HepG2 (cell line): ENCODE data around the gene MIPEP. TPM values are rescaled to one million over a fixed set of nuclear protein-coding genes. Genes with fewer than 3 reads are reported as not detected.

Source experiments
- ATAC-seq: fragments of 200-7000 bp; cut with Tn5 transposase; 3 replicates; pipeline ENCODE4 v1.9.1; 2020; ENCODE audit warnings: mild to moderate bottlenecking, moderate library complexity
- BruUV-seq: library from RNA; stranded (reverse); fragments of 400-500 nt; replicated peaks from 2 replicates; lab custom pipeline; 2021; lab: Mats Ljungman, UMichigan
- CTCF ChIA-PET: fragments of 300-600 bp; formaldehyde crosslinking; extraction: SDS; loops from one replicate; lab custom pipeline; 2021; ENCODE audit warnings: low total read pairs, inconsistent platforms, low intra/inter-chr PET ratio; lab: Yijun Ruan, JAX
- POLR2A ChIA-PET: fragments of 350-600 bp; sonication (Branson Sonifier 250); formaldehyde crosslinking; loops from one replicate; lab custom pipeline; 2020; ENCODE audit warnings: antibody characterized with exemption, inconsistent platforms; lab: Yijun Ruan, JAX
- DNase-seq: peaks from one replicate; pipeline ENCODE4 v3.0.0-alpha.2; 2015; ENCODE audit warnings: low spot score
- FAIRE-seq: peaks from 3 replicates; lab custom pipeline; 2011; peaks lifted over from hg19 to GRCh38; lab: Jason Lieb, UNC
- H2AFZ ChIP-seq: one replicate; pipeline ENCODE4 v1.6.1; 2011; ENCODE audit warnings: low read length, inconsistent platforms
- H3K27ac ChIP-seq: fragments of 300-600 bp; 3 replicates; pipeline ENCODE4 v1.8.0; 2011; ENCODE audit warnings: mixed run types, mild to moderate bottlenecking, mixed read lengths, low read length, inconsistent platforms; ENCODE audit not compliant: insufficient read depth; ENCODE audit errors: extremely low read length
- H3K27me3 ChIP-seq, 2 experiments: fragments of 200-600 bp in 1 of 2; 2 replicates in 1 of 2; 3 replicates in 1 of 2; pipeline versions ENCODE4 v1.6.0 to v1.8.0; 2011; ENCODE audit warnings: low read length in 2 of 2, mild to moderate bottlenecking in 2 of 2, moderate library complexity in 2 of 2, inconsistent platforms in 1 of 2; ENCODE audit not compliant: insufficient read depth in 2 of 2, control insufficient read depth in 1 of 2
- H3K36me3 ChIP-seq, 2 experiments: fragments of 200-600 bp in 1 of 2; replicated peaks in 1 of 2; 2 replicates in 1 of 2; 3 replicates in 1 of 2; pipeline versions ENCODE4 v1.5.1 to v1.8.0; 2011; ENCODE audit warnings: low read length in 2 of 2, inconsistent platforms in 1 of 2; ENCODE audit not compliant: insufficient read depth in 2 of 2, control insufficient read depth in 1 of 2
- H3K4me1 ChIP-seq: 2 replicates; pipeline ENCODE4 v1.5.1; 2012; ENCODE audit warnings: low read length, inconsistent platforms; ENCODE audit not compliant: insufficient read depth
- H3K4me2 ChIP-seq: 2 replicates; pipeline ENCODE4 v1.6.0; 2011; ENCODE audit warnings: low read depth, low read length, inconsistent platforms
- H3K4me3 ChIP-seq, 3 experiments: fragments of 200-600 bp in 1 of 3; sonication (generic), shearing (Covaris generic) in 1 of 3; replicated peaks in 1 of 3; 2 replicates each; pipeline ENCODE4 v1.5.1; 2011 to 2016; ENCODE audit warnings: low read length in 3 of 3, inconsistent platforms in 2 of 3, low read depth in 2 of 3, mild to moderate bottlenecking in 2 of 3, control low read depth in 1 of 3, mixed read lengths in 1 of 3; ENCODE audit not compliant: insufficient read depth in 1 of 3
- H3K79me2 ChIP-seq: one replicate; pipeline ENCODE4 v1.6.1; 2011; ENCODE audit warnings: low read length, inconsistent platforms; ENCODE audit not compliant: insufficient read depth
- H3K9ac ChIP-seq: 2 replicates; pipeline ENCODE4 v1.6.0; 2011; ENCODE audit warnings: mild to moderate bottlenecking, low read depth, low read length, inconsistent platforms; ENCODE audit not compliant: insufficient read depth
- H3K9me3 ChIP-seq: 2 replicates; pipeline ENCODE4 v1.5.1; 2012; ENCODE audit warnings: mild to moderate bottlenecking, low read length
- H4K20me1 ChIP-seq: 2 replicates; pipeline ENCODE4 v1.6.0; 2011; ENCODE audit warnings: inconsistent platforms, mild to moderate bottlenecking, low read length, moderate library complexity; ENCODE audit not compliant: insufficient read depth
- ADNP ChIP-seq: sonication (generic); formaldehyde crosslinking; IDR thresholded peaks from 2 replicates; pipeline ENCODE4 v1.4.0; 2020; ENCODE audit warnings: missing genetic modification reagents
- ATF7 ChIP-seq, 2 experiments: fragments of 450-650 bp in 1 of 2; sonication (generic) in 1 of 2; formaldehyde crosslinking in 1 of 2; IDR thresholded peaks; 2 replicates each; pipeline versions ENCODE4 v1.4.0 to v1.6.1; 2016 to 2020; ENCODE audit warnings: antibody characterized with exemption in 1 of 2, mild to moderate bottlenecking in 1 of 2, missing genetic modification reagents in 1 of 2
- CHD2 ChIP-seq: IDR thresholded peaks from 2 replicates; pipeline ENCODE4 v1.6.1; 2011; ENCODE audit warnings: low read depth, low read length, improper control_type of control experiment
- DNMT1 ChIP-seq: sonication (generic); formaldehyde crosslinking; IDR thresholded peaks from 2 replicates; pipeline ENCODE4 v1.5.1; 2020; ENCODE audit warnings: mild to moderate bottlenecking, missing genetic modification reagents
- SNAPC4 ChIP-seq: sonication (generic); formaldehyde crosslinking; IDR thresholded peaks from 2 replicates; pipeline ENCODE4 v1.4.0; 2020; ENCODE audit warnings: mild to moderate bottlenecking, missing genetic modification reagents
- TCF7L2 ChIP-seq: IDR thresholded peaks from 2 replicates; pipeline ENCODE4 v1.6.1; 2011; ENCODE audit warnings: mild to moderate bottlenecking, low read depth, low read length, moderate library complexity
- ZNF121 ChIP-seq: sonication (generic); formaldehyde crosslinking; IDR thresholded peaks from 2 replicates; pipeline ENCODE4 v1.5.0; 2020; ENCODE audit warnings: mild to moderate bottlenecking, missing genetic modification reagents
- ZNF280D ChIP-seq: sonication (generic); formaldehyde crosslinking; IDR thresholded peaks from 2 replicates; pipeline ENCODE4 v1.5.1; 2020; ENCODE audit warnings: mild to moderate bottlenecking, missing genetic modification reagents
- ZNF580 ChIP-seq: IDR thresholded peaks from 2 replicates; pipeline ENCODE4 v1.6.1; 2016; ENCODE audit warnings: low read depth, borderline replicate concordance
- WGBS: methylation state at CpG from one replicate; pipeline ENCODE4 v1.1.6; 2017; ENCODE audit warnings: low lambda C conversion rate; 5-methylcytosine and 5-hydroxymethylcytosine counted together
- in situ Hi-C: cut with HindIII; loops from 2 replicates; pipeline ENCODE4 v1.10.0; 2017; ENCODE audit warnings: low pct_unique_long_range_greater_than_20kb; ENCODE audit not compliant: extremely low pct_ligation_motif_present
- intact Hi-C: fragments of 100-400 bp; cut with micrococcal nuclease; formaldehyde crosslinking; loops from one replicate; pipeline ENCODE4 v1.10.0; 2022; ENCODE audit not compliant: unreplicated experiment
- polyA plus RNA-seq, 8 experiments: library from polyadenylated mRNA; depleted of rRNA in 3 of 8; stranded (reverse) in 7 of 8; unstranded in 1 of 8; fragments of >200 nt; fragmentation: Illumina TruSeq in 4 of 8; extraction: Trizol in 4 of 8; gene quantifications; 2 replicates each; pipeline versions ENCODE4 v1.2.1 to v1.2.3, GENCODE V29; 2011 to 2016; ENCODE audit warnings: low read depth in 4 of 8, missing spikeins in 1 of 8, mixed read lengths in 1 of 8; ENCODE audit not compliant: insufficient read depth in 1 of 8
- total RNA-seq, 5 experiments: library from RNA; depleted of rRNA; stranded (reverse); fragments of >200 nt; fragmentation: Illumina TruSeq; extraction: Trizol; gene quantifications; 2 replicates each; pipeline ENCODE4 v1.2.3, GENCODE V29; 2016; ENCODE audit warnings: low read depth in 1 of 5

MIPEP gene
- total and polyA plus RNA-seq, 2 of the 13 experiments (the other 11 are each of a cell fraction or from before 2014, with no cell fraction given) = 9.3 to 24.1 TPM

- no peaks in the 10 kb centered on the region for H3K9me3 ChIP-seq
- no peak overlapping the region for H3K4me3 ChIP-seq
- in situ Hi-C loops (no loop called here), intact Hi-C loops (no loop called here)
- H3K27me3 ChIP-seq = no peaks in the 10 kb centered on the region
- no peaks in the 10 kb centered on the region for H4K20me1 ChIP-seq
- no peaks in the 10 kb centered on the region for H3K4me1 ChIP-seq
- 93% methylated on average over 1 of the region's 1 CpG for WGBS
- no peak for TF ChIP-seq SNAPC4 (CRISPR knock-in tag)
- TF ChIP-seq ZNF280D (CRISPR knock-in tag) = no peak
- TF ChIP-seq ATF7 (IDR thresholded peaks at IDR 0.05) = no peak
- TF ChIP-seq ATF7 (CRISPR knock-in tag; IDR thresholded peaks at IDR 0.05) = no peak
- no peak for TF ChIP-seq ADNP
- no peak for TF ChIP-seq TCF7L2
- no peak for TF ChIP-seq CHD2
- no peak for TF ChIP-seq ZNF121 (CRISPR knock-in tag)
- TF ChIP-seq ZNF580 (CRISPR knock-in tag) = no peak
- TF ChIP-seq DNMT1 = no peak
- DNase-seq = no peak
- no peak for ATAC-seq
- H3K4me2 ChIP-seq = no peak overlapping the region
- peaks cover 0 to 5% of the 10 kb centered on the region in 2 experiments; a peak in 1 of 5 replicates for H3K36me3 ChIP-seq
- no peak for FAIRE-seq
- ChIA-PET CTCF (no interaction called here), POLR2A (no interaction called here)
- H2AFZ ChIP-seq = no peak overlapping the region
- BruUV-seq = no TSS peak
- no peak overlapping the region for H3K27ac ChIP-seq
- no peak overlapping the region for H3K9ac ChIP-seq
- no peaks in the 10 kb centered on the region for H3K79me2 ChIP-seq
These were observed 85.0 kb downstream of the MIPEP start for GRCh38 chr13:23804166-23804565.
